ENCODE data around the gene CYLD.

CYLD gene

DNA sequence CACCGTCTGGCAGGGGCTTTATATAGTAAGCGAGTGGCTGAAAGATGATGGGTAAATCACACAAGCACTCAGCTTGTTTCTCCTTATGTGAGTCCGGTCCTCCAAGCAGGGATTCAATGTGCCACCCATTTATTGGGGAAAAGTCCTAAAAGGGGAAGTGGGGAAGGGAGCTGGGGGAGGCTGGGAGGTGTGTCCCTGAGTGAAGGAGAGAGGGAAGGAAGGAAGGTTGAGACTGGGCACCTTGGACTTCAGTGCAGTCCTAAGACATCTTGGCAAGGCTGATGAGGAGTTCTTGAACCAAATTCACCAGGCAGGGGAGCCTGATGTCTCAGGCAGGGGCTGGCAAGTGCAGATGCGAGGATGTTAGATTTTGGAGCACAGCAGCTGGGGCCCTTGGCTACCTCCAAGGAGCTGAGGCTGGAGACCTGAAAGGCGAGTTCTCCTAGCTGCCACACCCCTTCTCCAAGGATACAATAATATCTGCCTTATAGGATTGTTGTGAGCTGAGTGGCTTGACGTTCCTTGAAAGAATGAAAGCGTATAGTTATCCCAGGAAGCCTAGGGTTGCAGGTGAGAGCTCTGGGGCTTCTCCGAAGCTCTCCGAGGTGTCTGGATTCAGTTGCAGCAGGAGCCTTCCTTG lies 23.0 kb upstream of the CYLD start:
- TF ChIP-seq CTCF (conservative IDR thresholded peaks at IDR 0.05; ENCODE audit: low read depth, low read length): no peak
- no peak for DNase-seq (ENCODE audit: low read depth)
- no peak overlapping the region for H3K4me3 ChIP-seq (ENCODE audit: low read depth, low read length)

DNA sequence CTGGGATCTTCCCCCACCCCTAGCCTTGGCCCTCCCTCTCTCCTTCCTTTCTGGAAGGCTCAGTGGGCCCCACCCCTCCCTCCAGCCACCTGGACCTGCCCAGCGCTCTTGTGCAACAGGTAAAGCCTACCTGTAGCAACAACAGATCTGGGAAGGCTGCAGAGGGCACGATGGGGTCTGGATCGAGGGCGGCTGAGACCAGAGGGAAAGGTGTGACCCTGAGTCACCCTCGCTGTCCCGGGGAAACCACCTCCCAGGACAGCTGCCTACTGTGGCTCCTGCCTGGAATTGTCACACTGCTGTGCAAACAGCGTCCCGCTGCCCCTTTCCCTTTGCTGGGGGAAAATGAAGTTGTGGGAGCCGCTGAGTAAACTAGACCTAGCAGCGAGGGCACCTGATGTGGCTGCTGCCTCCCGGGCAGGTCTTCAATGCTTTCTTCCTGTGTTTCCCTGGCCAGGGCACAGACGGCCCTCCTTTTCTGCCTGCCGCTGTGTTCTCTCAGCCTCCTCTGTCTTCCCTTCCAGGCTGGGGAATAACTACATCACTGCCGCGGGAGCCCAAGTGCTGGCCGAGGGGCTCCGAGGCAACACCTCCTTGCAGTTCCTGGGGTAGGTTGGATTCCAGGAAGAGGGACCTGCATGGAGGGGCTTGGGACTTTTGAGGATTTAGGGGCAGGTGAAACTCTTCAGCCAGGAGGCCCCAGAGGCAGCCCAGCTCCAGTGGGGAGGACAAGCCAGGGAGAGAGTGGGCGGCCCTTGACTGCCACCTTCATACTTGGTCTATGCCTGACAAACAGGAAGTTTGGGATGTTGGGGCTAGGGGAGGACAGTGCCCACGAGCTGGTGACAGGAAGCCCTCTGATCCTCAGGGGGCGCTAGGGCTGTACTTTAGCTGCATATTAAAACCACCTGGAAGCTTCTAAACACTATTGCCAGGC lies 22.2 kb upstream of the CYLD start:
- no peak overlapping the region for H3K4me3 ChIP-seq (ENCODE audit: low read depth, low read length)
- no peak for TF ChIP-seq CTCF (conservative IDR thresholded peaks at IDR 0.05; ENCODE audit: low read depth, low read length)
- no peak for DNase-seq (ENCODE audit: low read depth)

GRCh38 chr16:50721549-50722404 lies 20.1 kb upstream of the CYLD start:
- TF ChIP-seq CTCF (conservative IDR thresholded peaks at IDR 0.05; ENCODE audit: low read depth, low read length): no peak
- DNase-seq (ENCODE audit: low read depth): no peak
- no peak overlapping the region for H3K4me3 ChIP-seq (ENCODE audit: low read depth, low read length)

GRCh38 chr16:50722405-50722737 lies 19.5 kb upstream of the CYLD start:
- TF ChIP-seq CTCF (conservative IDR thresholded peaks at IDR 0.05; ENCODE audit: low read depth, low read length): no peak
- no peak for DNase-seq (ENCODE audit: low read depth)
- H3K4me3 ChIP-seq (ENCODE audit: low read depth, low read length): no peak overlapping the region

GRCh38 chr16:50722960-50723359 lies 18.9 kb upstream of the CYLD start:
- no peak overlapping the region for H3K4me3 ChIP-seq (ENCODE audit: low read depth, low read length)
- no peak for DNase-seq (ENCODE audit: low read depth)
- no peak for TF ChIP-seq CTCF (conservative IDR thresholded peaks at IDR 0.05; ENCODE audit: low read depth, low read length)

DNA sequence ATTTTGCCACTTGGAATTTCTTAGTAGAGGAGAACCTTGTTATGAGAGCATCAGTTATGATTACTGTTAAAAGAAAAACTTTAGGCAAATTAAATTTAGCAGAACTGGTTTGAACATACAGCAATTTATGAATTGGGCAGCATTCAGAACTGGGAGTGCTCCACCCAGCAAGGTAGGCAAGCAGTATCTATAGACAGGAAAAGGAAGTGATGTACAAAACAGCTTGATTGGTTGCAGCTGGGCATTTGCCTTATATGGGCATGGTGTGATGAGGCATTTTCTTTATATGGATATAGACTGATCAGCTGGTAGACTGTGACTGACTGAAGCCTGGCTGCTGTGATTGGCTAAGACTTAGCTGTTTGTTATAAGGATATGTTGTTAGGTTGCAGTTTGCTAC lies 17.6 kb upstream of the CYLD start:
- TF ChIP-seq CTCF (conservative IDR thresholded peaks at IDR 0.05; ENCODE audit: low read depth, low read length): no peak
- H3K4me3 ChIP-seq (ENCODE audit: low read depth, low read length): no peak overlapping the region
- no peak for DNase-seq (ENCODE audit: low read depth)
